ENCODE measurements around the gene TCF3.

GRCh38 chr19:1567848-1568227 is 84.6 kb downstream of the TCF3 start:
- TF ChIP-seq POLR2A (IDR thresholded peaks at IDR 0.05) (no peak), CTCF (IDR thresholded peaks at IDR 0.05) (no peak)
